Stomach (tissue), 4 donors: ENCODE data around the gene CRACDL.

Experiments
- EP300 ChIP-seq: sonication (generic); formaldehyde crosslinking; IDR thresholded peaks from one replicate; pipeline ENCODE4 v1.6.1; 2017; ENCODE audit warnings: antibody characterized with exemption
- POLR2AphosphoS5 ChIP-seq, 3 donors: sonication (generic); formaldehyde crosslinking; IDR thresholded peaks; one replicate each; pipeline ENCODE4 v1.6.1; 2016; ENCODE audit warnings: antibody characterized with exemption in 3 of 3
- TF ChIP-seq, protein P1 (sequence below), 7 experiments: fragments of 450-650 bp in 4 of 7; fragments of 200-600 bp in 3 of 7; sonication (generic) in 3 of 7; IDR thresholded peaks; one replicate each; pipeline ENCODE4 v1.5.1; 2016 to 2019; ENCODE audit warnings: antibody characterized with exemption in 7 of 7, control low read depth in 2 of 7, mild to moderate bottlenecking in 1 of 7

DNA sequence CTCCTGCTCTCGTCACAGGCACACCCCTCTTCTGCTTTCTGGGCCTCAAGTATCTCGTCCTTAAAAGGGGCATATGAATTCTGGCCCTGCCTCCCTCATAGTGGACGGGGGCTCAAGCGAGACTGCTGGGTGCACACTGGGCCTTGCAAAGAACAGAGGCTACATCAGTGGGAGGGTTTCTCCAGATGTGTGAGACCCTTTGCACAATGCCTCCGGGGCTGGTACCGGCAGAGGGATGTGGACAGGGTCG lies 25.0 kb downstream of the CRACDL start:
- TF ChIP-seq EP300: no peak
- TF ChIP-seq, protein P1, sequence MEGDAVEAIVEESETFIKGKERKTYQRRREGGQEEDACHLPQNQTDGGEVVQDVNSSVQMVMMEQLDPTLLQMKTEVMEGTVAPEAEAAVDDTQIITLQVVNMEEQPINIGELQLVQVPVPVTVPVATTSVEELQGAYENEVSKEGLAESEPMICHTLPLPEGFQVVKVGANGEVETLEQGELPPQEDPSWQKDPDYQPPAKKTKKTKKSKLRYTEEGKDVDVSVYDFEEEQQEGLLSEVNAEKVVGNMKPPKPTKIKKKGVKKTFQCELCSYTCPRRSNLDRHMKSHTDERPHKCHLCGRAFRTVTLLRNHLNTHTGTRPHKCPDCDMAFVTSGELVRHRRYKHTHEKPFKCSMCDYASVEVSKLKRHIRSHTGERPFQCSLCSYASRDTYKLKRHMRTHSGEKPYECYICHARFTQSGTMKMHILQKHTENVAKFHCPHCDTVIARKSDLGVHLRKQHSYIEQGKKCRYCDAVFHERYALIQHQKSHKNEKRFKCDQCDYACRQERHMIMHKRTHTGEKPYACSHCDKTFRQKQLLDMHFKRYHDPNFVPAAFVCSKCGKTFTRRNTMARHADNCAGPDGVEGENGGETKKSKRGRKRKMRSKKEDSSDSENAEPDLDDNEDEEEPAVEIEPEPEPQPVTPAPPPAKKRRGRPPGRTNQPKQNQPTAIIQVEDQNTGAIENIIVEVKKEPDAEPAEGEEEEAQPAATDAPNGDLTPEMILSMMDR (IDR thresholded peaks at IDR 0.05): no peak
- no peak for TF ChIP-seq POLR2AphosphoS5 (IDR thresholded peaks at IDR 0.05)
